DMS114 treated with DMSO at 0.1 percent for 48 hours (cell line): ENCODE measurements around the gene ATOH8.

Experiments
- DNase-seq: peaks from one replicate; lab custom pipeline; 2025; ENCODE audit not compliant: unreplicated experiment; lab: John Stamatoyannopoulos, UW

The ATOH8 gene

DNA sequence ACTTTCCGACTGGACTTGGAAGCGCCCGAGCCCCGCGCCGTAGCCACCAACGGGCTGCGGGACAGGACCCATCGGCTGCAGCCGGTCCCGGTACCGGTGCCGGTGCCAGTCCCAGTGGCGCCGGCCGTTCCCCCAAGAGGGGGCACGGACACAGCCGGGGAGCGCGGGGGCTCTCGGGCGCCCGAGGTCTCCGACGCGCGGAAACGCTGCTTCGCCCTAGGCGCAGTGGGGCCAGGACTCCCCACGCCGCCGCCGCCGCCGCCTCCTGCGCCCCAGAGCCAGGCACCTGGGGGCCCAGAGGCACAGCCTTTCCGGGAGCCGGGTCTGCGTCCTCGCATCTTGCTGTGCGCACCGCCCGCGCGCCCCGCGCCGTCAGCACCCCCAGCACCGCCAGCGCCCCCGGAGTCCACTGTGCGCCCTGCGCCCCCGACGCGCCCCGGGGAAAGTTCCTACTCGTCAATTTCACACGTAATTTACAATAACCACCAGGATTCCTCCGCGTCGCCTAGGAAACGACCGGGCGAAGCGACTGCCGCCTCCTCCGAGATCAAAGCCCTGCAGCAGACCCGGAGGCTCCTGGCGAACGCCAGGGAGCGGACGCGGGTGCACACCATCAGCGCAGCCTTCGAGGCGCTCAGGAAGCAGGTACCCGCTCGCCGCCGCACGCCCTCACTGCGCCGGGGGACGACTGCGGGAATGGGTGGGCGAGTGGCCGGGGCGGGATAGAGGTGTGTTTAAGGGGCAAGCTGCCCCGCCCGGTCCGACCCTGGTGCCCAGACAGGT, 713 bp downstream of the ATOH8 start:
- no peak for DNase-seq

DNA sequence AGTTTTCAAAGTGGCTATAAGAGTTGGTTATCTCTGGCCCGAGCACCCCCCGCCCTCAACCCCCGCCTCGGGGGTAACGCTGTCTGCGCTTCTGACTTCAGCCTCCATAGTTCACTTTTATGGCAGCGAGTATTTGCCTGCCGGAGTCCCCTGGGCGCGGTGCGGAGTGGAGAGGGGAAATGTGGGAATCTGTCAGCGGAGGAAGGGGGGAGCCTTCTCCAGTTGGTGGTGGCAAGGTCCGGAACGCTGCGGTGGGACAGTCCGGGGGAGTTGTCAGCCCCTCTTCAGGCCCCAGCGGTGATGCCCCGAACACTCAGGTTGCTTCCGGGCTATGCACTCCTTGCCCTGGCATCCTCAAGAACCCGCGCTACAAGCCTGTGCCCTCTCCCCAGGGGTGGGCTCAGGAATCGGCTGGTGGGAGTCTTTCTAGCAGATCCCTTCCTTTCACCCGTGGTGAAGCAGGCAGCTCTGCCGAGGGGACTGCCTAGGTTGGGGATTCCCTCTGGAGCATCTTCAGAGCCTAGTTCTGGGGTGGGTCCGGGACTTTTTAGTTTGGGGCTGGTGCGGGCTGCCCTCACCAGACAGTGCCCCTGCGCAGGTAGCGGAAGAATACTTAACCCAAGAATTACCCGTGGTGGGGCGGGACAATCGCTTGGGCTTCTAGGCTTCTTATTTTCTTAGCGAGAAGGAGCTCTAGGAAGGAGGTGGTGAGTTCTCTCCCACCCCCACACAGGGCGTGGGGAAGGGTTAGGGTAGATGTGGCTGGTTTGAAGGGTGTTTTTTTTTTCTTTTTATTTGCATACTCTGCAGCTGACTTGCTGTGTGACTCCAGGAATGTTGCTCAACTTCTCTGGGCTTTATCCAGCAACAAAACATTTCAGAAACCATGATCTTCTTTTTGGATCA, 1.6 kb downstream of the ATOH8 start:
- DNase-seq: no peak

DNA sequence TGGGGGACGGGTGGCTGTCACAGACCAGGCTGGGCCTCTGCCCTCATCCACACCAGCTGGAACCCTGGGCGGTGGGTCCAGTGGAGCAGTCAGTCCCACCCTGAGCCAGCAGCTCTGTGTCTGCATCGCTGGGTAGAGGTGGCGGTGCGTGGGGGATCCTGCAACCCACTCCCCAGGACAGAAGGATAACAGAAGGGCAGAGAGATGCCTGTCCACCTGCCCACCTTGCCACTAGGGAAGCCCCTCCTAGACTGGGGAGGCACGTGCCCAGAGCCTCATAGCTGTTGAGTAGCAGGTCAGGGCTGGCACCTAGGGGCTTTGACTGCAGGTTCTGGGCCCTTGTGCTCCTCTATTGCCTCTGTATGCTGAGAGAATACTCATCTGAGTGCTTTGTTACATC, 2.4 kb downstream of the ATOH8 start:
- no peak for DNase-seq

DNA sequence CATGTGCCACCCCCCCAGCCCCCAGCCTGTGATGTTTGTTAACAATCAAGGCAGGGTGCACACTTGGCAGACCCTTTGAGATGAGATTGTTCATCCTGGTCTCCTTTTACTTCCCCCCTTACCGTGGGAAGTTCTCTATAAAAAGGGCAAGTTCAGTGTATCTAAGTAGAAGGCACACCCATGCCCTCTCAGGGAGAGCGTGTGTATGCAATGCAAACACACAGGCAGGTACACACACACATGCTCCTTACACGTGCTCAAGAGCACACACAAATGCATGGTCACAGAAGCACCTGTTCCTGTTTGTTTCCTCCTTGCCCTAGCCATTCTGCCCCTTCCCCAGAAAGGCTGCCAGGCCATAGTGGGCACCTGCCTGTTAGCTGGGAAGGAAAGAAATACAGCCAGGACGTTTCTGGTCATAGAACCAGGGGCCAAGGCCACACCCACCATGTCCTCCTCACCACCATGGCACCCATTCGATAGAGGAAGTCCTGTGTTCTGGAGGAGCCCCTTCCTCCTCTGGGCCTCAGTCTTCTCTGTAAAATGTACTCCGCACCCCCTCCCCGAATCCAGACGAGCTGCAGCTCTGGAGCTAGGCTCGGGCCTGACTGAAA, 3.1 kb downstream of the ATOH8 start:
- DNase-seq: no peak

DNA sequence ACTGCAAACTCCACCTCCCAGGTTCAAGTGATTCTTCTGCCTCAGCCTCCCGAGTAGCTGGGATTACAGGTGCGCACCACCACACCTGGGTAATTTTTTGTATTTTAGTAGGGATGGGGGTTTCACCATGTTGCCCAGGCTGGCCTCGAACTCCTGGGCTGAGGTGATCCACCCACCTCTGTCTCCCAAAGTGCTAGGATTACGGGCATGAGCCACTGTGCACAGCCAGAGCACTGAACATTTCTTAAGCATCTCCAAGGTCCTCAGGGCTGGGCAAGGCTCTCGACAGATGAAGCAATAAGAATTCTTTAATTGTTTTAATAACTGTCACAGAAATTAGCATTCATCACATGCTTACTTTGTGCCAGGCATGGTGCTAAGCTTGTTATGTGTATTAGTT, 4.1 kb downstream of the ATOH8 start:
- no peak for DNase-seq

DNA sequence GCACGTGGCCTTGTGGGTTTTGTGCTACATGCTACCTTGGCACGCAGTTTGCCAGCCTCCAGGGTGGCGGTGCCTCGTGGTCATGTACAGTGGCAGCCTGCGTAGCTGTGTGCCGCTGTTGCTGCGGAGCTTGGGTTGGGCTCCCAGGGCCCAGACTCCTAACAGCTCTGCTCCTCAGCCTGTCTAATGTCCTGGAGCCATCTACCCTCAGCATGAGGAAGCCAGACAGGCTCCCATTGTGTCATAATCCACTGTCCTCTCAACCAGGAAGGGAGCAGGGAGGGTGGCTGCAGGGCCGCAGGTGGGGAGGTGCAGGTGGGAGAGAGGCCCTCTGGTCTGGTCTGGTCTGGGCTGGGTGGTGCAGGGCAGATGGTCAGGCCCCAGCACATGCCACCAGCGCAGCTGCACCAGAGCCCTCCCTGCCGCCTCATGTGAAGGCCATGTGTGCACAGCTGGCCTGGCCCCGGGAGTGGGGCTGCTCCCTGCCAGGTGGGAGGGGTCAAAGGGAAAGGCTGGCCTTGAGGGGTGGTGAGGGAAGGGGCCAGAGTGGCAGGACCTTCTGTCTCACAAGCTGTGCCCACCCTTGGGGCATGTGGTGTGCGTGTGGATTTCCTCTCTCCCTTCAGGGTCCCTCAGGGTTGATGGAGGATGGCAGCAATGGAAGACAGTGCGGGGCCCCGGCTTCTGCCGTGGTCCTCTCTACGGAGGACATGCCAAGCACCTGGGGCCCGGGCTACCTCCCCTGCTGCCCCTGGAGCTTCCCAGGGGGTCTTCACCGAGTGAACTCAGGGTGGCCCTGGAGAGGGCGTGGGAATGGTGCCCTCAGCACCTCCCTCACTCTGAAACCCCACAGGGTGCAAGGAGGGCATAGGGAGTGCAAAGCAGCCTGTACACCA, 4.8 kb downstream of the ATOH8 start:
- DNase-seq: no peak

DNA sequence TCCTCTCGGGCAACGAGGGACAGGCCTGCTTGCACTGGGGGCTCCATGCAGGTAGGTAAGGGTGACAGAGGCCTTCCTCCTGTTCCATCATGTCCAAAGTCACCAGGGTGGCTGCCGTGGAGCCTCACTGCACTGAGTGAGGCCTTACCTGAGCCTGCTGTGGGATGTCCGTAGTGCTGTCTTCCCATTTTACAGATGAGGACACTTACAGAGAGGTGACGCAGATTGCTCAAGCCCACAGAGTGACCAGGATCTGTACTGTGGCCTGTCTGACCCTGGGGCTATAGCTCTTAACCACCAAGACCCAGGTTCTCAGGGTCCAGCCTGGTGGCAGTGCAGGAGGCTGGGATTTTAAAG, 5.4 kb downstream of the ATOH8 start:
- DNase-seq: no peak

DNA sequence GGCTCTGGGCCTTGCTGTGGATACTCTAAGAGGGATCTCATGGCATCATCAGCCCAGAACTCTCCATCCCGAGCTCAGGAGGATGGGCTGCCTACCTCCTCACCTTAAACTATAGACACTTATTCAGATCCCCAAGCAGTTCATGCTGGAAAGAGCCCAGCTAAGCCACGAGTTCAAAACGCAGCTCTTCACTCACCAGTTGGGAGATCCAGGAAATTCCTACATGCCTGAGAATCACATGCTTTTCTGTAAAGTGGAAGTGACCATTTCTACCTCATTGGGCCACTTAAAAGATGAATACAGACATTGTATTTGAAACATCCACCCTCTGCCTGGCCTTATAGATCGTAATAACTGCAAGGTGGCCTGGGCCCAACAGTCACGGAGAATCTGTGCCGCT, 6.6 kb downstream of the ATOH8 start:
- no peak for DNase-seq

DNA sequence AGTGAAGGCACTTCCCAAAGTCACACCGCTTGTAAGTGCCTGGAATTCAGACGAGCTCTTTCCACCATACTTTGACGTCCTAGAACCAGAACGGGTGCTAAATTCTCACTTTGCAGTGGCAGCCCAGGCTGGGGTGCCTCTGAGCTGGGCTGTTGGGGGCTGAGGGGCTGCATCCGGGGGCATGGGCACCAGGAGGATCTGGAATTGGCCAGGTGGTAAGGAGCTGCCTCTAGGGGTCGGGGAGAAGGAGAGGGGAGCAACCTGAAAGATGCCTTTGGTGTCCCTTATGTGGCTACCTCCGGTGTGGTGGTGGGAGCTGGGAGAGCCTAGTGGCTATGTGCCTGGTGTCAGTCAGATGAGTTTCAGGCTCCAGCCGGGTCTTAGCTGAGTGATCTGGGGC, 7.1 kb downstream of the ATOH8 start:
- no peak for DNase-seq

DNA sequence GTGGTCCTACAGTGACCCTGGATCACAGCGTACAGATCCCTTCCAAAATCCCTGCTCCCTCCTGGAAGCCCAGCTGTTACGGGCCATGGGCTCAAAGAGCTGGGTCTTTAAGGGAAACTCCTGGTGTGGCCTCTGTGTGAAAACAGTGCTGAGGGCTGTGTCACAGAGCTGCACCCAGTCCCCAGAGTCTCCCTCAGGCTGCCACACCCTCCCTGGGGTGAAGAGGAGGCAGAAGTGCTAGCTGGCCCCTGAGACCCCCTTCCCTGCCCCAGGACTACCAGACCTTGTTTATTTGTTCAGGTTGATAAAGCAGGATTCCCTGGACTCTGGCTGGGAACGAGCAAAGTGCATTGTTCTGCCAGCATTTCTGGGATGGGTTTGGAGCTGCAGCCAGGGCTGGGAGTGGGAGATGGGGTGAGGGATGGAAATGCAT, 7.7 kb downstream of the ATOH8 start:
- DNase-seq: no peak

DNA sequence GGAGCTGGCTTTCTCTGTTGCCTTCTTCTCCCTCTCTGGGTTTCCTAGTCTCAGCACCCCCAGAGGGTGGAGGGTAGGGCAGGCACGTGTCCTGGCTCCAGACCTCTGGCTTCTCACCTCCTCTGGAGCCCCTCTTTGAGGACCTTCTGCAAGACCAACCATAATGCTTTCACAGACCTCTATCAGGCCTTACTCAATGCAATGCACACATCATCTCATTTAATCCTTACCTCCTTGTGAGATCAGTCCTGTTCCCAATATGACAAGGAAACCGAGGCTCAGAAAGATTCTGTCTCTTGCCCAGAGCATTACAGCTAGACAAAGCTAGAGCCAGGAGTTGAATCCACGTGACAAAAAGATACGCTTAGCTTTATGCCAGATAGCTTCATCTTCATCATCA, 8.2 kb downstream of the ATOH8 start:
- no peak for DNase-seq

DNA sequence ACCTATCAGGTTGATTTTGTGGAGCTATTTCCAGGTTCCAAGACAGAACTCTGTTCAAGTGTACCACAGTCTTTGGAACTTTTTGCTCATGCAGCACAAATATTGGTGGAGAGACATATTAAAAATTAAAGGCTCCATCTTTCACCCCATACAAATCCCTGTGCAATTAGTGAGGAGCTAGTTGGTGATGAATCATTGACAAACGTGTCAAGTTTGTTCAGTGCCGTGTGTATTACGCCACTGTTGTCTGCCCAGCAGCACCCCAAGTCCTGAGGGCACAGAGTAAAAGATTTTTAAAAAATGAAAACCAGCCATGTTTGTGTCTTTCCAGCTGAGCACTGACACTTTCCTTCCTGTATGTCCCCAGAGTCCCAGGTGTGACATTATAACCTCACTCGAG, 9.3 kb downstream of the ATOH8 start:
- no peak for DNase-seq

DNA sequence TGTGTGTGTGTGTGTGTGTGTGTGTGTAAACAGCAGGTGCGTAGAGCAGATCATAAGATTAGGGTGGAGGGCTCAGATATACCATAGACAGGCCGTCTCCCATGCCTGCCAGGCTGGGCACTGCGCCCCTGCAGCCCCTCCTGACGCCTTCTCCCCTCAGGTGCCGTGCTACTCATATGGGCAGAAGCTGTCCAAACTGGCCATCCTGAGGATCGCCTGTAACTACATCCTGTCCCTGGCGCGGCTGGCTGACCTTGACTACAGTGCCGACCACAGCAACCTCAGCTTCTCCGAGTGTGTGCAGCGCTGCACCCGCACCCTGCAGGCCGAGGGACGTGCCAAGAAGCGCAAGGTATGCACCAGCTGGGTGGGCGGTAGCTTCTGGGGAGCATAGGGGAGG, 10.0 kb downstream of the ATOH8 start:
- no peak for DNase-seq

DNA sequence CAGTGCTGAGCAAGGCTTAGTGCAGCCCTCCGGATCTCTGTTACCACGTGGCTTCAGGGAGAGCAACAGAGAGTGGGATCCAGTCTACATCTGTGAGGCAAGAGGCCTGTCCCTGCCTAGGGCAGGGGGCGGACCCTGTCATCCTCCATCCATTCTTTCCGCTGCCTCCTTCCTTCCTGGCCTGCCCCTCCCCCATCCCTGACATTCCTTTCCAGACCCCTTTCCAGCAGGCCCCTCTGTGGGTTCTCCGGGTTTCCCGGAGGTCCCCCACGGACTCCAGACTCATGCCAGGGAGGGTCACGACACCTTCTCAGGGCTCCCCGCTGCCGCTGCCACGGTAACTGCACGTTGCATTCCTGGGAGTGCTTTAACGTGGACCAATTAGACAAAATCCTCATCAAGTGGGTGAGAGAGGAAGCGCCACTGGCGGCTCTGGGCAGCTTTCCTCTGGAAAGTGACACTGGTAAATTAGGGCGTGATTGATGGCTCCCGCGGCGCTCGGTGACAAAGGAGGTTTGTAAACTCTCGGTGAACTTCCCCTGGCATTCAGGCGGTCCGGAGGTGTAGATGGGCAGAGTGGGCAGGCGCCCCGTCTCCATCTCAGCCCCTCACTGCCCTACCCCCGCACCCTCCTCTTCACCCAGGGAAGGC, 11.4 kb downstream of the ATOH8 start:
- no peak for DNase-seq

DNA sequence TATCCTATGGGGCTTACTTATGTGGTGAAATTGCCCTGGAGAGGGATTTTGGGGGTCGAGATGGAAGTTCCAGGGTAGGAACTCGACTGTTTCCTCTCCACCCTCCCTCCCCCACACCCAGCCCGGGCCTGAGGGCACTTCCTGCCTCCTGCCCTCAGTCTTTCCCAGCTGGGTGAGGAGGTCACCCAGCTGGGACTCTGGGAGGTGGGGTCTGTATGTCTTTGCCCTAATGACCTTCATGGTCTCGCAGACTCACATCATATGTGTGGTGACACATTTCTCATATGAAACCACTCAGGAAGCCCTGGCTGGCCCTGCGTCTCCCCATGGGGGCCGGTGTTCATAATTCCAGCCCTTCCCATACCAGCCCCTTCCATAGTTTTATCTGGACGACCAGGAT, 12.4 kb downstream of the ATOH8 start:
- DNase-seq: no peak

DNA sequence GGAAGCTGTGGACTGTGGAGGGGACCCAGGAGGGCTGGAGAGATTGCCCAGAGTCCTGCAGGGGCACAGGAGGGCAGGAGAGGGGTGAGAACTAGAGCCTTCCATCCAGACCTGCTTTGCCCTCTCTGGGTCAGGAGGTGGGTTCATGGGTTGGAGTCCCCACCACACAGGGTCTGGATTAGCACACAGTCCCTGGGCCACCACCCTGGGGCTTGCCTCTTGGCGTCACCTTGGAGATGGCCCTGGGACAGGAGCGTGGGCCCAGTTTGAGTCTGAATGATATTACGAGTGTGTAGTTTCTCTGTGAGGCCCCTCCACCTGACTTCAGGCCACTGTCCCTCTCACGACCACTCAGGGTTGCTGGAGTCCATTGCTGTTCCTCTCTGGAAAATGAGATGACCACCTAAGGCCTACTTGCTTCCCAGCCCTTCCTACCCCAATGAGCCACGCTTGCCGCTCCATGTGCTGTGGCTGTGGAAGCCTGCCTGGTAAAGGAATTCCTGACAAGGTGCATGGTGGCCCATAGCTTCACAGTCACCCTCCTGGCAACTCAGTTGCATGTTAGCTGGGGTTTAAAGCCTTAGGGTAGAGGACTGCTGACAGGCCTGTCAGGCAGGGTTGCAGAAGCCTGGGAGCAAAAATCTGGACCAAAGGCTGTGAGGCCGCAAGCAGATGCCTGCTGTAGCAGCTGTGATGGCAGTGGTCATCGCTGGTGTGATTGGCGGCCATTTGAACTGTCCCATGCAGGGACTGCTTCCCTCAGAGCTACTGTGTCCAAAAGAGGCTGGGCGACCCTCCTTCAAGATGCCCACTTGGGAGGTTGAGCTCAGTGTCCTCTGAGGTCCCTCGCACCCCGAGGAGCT, 14.2 kb downstream of the ATOH8 start:
- DNase-seq: no peak

DNA sequence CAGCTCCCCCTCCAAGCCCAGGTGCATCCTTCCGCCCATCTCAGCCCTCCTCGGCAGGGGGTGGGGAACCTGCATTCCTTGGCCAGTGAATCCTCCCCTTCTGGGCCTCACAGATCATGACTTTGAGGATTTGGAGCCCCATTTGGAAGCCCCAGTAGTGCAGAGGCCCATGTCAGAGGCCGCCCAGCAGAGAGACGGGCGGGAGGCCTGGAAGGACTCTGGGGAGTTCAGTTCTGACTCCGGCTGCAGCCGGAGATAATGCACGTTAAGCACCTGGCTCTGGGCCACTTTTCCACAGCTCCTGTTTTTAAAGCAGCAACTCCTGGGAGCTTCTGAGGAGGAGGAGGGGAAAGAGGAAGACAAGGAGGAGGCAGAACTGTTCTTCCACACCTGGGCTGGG, 14.9 kb downstream of the ATOH8 start:
- DNase-seq: no peak

DNA sequence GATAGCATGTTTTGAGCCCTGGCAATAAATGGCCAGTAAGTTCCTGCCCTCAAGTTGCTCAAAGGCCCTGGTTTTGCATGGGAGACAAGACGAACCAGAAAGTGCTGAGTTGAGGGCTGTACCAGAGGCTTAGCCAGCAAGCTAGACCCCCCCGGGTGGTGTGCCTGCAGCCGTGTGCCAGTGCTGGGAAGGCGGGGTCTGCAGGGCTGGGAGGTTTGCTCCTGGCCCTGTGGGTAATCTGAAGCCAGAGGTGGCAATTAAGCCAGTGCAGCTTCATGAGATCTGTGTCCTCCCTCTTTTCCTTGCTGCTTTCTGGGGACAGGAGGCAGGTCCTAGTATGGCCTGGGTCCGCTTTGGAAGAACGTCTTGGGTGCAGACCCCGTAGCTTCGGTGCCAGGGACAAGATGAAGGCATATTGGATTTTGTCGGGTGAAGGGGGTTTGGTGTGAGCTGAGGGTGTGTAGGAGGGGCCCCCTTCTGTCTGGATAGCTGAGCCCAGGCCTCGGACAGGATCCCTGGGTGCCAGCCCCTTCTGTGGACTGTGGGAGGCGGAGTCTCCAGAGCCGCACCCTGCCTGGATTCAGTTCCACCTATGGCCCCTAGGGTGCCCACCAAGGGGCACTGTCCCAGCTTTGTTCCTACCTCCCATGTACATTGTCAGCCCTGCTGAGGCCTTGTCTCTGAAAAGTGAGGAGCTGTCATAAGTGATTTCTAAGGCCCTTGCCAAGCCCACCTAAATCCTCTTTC, 15.6 kb downstream of the ATOH8 start:
- no peak for DNase-seq

DNA sequence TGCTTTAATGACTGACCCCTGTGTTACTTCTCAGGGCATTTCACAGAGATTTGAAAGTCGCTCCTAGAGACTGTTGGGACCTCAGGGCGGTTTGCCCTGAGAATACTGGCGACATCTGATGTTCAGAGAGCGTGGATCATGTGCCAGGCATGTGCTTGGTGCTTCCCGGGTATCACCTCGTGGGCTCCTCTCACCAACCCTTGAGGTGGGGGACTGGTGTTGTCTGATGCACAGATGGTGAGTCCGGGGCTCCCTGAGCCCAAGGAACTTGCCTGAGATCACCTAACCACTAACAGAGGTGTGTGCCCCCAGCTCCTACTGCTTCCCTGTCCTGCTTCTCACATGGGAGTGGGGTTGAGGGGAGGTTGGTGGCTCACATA, 16.2 kb downstream of the ATOH8 start:
- DNase-seq: no peak
